ENCODE data around the gene HMBS.

HMBS gene

DNA sequence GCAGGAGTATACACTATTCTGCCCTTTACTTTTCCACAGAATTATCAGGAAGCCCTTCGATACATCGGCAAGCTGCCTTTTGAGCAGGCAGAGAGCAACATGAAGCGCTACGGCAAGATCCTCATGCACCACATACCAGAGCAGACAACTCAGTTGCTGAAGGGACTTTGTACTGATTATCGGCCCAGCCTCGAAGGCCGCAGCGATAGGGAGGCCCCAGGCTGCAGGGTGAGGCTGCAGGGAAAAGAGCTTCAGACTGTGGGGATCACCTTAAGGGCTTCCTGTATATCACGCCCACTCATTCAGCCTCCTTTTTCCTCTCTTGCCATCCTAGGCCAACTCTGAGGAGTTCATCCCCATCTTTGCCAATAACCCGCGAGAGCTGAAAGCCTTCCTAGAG is 6.8 kb upstream of the HMBS start:
- DNase-seq = no peak

DNA sequence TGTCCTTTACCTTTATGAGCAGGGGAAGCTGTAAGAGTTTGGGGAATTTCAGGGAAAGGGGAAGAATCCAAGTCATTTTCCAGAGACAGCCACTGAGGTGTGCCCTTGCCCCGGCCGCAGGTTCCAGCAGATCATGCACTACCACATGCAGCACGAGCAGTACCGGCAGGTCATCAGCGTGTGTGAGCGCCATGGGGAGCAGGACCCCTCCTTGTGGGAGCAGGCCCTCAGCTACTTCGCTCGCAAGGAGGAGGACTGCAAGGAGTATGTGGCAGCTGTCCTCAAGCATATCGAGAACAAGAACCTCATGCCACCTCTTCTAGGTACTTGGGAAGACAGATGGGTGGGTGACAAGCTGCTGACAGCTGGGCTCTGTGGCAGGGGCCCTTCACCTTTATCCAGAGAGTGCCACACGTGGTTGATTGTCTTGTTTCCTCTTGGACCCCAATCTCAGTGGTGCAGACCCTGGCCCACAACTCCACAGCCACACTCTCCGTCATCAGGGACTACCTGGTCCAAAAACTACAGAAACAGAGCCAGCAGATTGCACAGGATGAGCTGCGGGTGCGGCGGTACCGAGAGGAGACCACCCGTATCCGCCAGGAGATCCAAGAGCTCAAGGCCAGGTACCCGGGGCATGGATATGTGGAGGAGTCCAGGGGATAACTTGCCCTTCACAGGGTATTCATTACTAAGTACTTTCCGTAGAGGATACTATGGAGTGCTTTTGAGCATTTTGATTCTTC is 5.8 kb upstream of the HMBS start:
- no peak for DNase-seq

DNA sequence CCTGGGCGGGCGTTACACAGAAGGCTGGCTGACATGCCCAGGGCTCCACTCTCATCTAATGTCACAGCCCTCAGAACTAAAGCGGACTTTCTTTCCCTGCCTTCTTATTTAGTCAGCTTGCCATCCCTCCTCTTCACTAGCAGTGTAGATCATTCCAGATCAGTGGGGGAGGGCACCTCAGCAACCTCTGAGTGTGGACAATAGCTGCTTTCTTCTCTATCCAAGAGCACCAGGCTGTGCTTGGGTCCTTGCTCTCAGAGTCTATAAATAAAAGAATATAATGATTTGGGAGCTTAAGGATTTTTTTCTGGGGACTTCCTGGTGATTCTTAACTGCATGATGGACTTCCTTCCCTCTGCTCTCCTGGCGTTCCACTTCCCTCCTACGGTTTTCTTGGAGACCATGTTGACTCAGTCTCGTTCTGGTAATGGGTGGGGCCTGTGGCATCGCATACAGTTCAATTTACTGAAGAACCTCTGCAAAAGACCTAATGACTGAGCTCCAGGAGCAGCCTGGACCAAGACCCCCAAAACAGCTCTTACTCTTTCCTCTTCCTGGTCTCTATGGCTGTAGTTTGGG is 2.9 kb upstream of the HMBS start:
- no peak for DNase-seq

DNA sequence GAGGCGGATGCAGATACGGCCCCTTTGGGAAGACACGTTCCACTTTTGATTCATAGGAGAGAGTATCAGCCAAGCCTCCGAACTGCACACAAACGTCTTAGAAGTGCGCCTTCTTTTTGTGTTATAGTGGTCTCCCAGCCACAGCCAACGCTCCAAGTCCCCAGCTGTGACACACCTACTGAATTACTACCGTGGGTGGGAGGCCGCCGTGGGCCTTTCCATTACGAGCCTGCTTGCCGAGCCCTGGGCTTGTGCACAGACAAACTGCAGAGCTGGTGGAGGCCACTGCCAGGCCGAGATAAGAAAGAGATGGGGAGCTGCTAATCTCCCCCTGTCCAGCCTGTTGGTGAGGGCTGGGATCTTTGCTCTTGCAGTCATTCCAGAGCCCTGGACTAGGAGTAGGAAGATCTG is 761 bp downstream of the HMBS start:
- peak; percentile 79 for DNase-seq

DNA sequence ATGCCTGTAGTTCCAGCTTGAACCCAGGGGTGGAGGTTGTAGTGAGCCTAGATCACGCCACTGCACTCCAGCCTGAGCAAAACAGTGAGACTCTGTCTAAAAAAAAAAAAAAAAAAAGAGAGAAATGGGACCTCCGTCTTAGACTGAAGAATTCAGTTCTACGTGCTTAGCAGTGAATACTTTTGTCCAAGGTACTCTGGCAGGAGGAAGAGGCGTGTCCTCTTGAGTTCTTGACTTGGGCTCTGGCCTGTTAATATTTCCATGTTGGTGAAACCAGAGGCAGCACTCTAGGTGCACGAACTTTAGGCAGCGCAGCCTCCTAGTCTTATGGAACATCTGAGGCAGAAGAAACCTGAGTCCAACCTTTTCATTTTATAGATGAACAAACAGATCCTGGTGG is 2.4 kb downstream of the HMBS start:
- no peak for DNase-seq

DNA sequence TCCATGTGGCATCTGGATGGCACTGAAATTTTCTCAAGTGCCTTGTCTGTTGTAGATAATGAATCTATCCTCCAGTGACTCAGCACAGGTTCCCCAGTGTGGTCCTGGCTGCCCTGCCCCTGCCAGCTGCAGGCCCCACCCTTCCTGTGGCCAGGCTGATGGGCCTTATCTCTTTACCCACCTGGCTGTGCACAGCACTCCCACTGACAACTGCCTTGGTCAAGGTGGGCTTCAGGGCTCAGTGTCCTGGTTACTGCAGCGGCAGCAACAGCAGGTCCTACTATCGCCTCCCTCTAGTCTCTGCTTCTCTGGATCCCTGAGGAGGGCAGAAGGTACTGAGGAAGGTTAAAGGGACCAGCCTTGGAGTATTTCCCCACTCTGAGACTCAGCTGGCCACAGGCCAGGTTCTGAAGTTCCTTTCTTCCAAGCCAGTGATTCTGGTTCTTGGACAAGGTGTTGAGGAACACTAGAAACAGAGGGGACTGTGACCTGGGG is 3.1 kb downstream of the HMBS start:
- DNase-seq = no peak

DNA sequence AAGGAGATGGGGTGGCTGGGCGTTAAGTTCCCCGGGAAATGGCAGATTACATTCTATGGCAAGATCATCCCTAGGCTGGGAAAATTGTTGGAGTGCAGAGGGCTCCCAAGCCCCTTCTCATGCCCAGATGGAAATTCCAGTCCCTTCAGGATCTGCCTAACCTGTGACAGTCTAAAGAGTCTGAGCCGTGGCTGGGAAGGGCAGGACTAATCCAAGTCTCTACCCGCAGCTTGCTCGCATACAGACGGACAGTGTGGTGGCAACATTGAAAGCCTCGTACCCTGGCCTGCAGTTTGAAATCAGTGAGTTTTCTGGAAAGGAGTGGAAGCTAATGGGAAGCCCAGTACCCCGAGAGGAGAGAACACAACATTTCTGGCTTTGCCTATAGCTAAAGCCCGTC is 3.7 kb downstream of the HMBS start:
- DNase-seq = no peak

DNA sequence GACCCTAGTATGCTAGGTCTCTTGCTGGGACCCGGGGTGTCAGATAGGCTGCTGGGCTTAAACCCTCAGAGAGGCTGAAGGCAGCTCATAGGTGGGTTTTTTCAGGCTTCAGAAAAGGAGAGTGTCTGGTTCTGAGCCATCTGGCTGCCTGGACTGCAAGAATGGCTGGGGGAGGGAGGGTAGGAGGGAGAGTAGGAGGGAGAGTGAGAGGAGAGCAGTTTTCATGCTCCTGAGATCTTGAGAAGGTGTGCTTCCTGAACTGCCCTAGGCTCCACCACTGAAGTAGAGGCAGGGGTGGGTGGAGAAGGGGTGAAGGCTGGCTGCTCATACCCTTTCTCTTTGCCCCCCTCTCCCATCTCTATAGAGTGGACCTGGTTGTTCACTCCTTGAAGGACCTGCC is 4.6 kb downstream of the HMBS start:
- DNase-seq = no peak

DNA sequence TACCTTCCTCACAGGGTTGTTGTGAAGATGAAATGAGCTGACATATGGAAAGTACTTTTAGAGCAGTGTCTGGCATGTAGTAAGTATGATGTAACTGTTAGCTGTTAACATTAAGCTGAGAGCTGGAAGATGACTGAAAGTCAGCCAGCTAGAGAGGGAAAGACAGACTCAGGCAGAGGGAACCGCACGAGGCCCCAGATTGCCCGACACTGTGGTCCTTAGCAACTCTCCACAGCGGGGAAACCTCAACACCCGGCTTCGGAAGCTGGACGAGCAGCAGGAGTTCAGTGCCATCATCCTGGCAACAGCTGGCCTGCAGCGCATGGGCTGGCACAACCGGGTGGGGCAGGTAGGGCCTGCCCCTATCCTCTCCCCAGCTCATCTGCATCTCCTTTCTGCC is 6.5 kb downstream of the HMBS start:
- DNase-seq = no peak

DNA sequence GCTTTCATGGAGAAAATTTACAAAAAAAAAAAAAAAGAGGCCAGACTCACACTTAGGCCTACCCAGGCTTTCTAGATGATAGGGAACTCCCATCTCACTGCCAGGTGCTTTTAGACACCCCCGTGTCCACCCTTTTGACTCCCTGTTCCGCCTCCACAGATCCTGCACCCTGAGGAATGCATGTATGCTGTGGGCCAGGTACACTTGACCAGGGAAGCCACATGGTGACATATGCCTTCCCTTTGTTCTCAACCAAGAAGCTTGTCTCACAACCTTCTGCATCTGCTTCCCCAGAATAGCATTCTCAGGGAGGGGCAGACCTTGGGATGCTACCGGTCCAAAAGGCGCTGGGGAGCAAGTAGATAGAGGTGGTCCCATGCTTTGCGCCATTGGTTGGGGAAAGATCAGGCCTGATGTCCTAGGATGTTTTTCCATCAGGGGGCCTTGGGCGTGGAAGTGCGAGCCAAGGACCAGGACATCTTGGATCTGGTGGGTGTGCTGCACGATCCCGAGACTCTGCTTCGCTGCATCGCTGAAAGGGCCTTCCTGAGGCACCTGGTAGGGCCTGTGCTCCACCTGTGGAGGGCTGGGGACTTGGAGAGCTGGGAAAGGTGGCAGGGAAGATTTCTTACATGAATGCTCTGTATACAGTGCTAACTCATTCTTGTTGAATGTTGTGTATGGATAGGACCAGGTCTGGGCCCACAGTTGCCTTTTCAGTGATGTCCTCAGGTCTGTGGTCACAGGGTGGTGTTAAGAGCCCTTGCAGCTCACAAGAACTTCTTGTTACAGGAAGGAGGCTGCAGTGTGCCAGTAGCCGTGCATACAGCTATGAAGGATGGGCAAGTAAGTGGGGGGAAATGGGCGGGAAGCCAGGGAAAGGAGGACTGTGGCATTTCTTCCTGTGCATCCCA is 7.5 kb downstream of the HMBS start:
- DNase-seq = no peak

DNA sequence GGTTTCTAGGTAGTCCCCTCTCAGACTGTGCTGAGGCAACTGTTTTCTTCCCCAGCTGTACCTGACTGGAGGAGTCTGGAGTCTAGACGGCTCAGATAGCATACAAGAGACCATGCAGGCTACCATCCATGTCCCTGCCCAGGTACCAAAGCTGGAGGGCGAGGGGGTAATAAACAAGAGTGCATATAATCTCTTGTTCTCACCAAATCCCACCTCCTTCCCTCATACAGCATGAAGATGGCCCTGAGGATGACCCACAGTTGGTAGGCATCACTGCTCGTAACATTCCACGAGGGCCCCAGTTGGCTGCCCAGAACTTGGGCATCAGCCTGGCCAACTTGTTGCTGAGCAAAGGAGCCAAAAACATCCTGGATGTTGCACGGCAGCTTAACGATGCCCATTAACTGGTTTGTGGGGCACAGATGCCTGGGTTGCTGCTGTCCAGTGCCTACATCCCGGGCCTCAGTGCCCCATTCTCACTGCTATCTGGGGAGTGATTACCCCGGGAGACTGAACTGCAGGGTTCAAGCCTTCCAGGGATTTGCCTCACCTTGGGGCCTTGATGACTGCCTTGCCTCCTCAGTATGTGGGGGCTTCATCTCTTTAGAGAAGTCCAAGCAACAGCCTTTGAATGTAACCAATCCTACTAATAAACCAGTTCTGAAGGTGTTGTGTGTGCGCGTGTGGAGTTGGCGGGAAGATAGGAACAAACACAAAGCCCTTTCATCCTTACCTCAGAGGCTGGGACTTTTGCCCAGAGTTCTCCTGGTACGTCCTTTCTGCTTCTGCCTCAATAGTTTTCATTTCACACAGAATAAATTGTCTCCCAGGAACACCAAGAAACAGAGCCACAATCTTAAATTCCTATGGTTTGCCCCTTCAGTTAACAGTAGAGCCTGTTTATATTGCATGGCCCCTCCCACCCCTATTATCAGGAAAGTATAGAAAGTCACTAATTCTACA is 8.5 kb downstream of the HMBS start:
- DNase-seq = no peak

DNA sequence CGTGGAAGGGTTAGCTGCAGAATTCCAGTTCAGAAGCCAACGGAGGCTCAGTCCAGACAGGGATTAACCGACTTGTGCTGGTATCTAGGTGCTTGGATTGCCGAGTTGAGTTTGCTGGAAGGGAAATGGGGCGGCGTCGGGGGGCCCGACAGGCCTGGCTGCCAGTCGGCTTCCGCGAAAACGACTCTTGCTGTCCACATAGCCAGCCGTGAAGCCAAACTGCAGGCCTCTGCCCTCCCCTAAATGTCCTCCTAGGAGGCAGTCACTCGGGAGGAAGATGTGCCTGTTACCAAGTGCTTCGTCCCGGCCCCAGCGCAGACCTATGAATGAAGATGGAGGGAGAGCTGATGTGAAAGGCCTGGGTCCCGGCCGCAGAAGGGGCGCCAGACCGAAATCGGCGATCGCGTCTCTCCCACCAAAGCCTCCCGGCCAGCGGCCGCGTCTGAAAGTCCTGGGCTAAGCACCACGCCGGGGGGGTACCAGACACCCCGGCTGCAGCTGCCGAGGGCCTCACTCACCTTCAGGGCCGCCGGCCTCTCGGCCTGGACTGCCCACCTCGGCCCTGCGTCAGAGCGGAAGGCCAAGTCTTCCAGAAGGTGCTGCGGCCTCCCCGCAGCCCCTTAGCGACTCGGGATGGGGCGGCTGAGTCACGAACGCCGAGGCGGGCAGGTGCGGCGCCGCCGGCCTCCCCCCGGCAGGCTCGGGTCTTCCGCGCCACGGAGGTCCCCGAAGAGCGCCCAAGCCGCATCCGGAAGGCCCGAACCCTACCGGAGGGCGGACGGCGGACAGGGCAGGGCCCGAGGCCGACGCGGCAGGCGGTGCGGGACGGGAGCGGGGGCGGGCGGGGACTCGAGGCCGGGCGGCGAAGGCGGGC is 9.5 kb downstream of the HMBS start:
- peak; percentile 83 for DNase-seq

DNA sequence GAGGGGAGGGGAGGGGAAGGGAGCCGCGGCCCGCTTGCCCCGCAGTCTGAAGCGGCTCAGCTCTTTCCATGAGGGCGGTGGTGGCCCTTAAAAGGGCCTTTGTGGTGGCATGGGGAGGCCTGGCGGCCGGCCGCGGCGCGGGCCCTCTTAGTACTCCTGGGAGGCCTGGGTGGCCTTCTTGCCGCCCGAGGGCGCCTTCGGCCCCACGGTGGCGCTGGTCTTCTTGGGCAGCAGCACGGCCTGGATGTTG is 10.1 kb downstream of the HMBS start:
- DNase-seq = peak; percentile 89

DNA sequence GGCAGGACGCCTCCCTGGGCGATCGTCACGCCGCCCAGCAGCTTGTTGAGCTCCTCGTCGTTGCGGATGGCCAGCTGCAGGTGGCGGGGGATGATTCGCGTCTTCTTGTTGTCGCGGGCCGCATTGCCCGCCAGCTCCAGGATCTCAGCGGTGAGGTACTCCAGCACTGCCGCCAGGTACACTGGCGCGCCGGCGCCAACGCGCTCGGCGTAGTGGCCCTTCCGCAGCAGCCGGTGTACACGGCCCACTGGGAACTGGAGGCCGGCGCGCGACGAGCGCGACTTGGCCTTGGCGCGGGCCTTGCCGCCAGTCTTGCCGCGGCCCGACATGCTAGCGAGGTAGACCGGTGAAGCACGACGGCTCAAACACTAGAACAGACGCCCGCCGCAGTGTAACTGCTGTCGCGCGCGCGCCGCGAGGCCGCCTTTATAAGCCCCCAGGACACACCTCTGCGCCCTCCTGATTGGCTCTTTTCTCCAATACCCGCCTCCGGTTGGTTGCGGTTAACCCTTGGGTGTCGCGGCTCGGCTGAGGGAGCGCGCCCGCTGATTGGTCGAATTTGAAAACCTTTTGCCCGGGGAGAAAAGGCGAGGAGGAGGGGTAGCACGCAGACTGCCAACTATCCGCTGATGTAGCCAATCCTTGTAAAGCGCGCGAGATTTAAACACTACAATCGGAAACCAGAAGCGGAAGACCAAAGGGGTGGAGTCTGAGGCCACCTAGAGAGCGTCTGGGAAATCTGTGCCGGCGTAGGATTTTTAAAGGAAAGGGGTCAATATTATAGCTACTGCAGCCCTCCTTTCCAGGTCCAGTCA is 10.6 kb downstream of the HMBS start:
- peak; percentile 100 for DNase-seq

DNA sequence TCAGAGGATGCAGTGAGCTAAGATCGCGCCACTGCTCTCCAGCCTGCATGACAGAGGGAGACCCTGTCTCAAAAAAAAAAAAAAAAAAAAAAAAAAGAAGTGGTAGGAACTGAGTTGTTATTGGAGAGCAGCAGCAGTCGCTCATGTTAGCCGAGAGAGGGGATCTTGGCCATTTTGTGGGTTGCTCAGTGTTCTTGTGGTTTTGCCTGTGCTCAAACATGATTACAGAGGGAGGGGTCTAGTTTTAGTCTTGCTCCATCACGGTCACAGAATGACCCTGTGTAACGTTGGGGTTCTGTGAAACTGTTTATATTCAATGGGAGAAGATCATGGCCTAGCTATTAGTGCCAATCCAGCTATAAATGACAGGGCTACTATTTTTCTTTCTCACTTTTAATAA is 15.0 kb downstream of the HMBS start:
- DNase-seq = no peak

DNA sequence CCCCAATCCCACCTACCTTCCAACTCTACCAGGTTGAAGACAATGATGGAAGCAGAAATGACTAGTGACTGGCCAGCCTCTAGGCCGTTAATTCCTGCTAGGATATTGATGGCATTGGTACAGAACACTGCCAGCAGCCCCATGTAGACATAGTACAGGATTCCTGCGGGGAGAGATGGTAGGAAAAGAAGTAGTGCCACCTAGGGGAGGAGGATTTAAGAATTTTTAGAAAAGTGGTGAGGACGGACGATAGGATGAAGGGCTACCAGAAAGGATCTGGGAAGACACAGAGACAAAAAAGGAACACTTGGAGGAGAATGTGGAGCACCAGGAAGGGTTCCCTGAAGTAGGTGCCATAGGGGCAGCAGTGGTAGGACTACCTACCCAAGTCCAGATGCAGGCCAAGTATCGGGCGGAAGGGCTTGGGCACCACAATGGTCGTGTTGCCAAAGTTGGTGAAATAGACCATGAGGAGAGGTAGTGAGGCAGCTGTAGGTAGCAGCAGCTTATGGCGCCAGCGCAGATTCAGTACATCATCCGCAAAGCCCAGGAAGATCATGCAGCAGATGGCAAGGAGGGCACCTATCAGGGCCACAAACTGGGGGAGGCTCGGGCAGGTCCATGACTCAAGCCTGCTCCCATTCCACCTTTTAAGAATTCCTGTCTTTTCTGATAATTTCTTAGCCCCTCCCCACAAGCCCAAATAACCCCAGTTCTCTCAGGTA is 15.7 kb downstream of the HMBS start:
- no peak for DNase-seq

DNA sequence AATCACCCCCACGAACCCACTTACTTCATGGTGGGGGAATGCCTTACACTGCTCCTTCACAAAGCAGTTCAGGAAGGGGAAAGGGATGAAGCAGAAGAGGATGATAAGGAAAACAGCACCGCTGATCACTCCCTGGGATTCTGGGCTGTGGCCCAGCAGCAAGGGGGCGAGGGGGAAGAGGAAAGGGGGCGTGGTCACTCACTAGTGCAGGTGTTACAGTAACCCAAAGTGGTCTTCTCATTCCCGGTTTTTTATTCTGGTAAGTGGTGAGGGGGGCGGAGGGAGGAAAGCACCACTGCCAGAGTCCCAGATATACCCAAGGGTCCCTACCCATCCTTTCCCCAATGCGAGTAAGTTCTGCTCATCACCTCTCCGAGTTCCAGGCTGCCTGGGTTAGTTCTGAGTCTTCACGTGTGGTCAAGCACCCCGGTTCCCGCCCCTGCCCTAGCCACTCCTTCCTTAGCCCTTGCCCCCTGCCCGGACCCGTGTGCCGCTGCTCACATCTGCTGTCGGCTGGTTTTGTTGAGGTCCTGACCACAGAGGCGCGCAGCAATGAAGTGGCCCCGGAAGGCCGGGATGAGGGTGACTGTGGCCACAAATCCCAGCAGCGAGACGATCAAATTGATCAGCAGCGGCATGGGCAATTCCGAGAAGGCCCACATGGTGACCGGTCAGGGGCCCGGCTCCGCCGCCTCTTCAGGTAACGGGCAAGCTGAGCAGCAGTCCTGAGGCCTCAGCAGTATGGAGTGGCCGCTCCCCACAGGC is 16.5 kb downstream of the HMBS start:
- no peak for DNase-seq

DNA sequence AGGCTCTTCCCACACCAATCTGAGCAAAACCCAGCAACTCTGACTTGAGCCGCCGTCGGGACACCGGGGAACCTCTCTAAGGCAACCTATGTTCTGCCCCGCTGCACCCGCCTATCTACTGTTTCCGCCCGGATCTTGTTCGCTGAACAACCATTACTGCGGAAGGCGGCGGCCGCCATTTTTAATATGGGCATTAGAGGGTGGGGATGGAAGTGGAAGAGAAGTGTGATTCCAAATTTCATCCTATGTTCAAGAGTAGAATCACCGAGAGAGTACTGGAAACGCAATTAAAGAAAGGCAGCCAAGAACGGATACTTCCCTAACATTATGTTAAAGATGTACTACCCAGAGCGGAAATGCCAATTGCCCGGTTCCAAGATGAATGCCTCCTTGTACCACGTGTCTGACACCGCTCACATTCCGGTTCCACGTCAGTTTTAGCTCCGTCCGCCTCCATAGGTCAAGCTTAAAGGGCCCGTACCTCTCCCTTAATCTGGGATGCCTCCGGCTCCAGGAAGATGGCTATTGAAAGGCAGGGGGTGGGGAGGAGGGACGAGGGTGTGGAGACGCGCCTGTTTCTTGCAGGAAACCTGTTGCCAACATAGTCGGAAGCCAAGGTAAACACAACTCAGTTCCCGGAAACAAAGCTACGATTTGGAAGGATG is 17.2 kb downstream of the HMBS start, which contains the start of gene DPAGT1:
Gene DPAGT1, minus strand, starts transcription at position 95 of the 665 bp plus-strand sequence. CDS start 198 bp downstream, outside the sequence.
- DNase-seq = peak; percentile 94

All from activated effector memory CD4-positive, alpha-beta T cell treated with anti-CD3 and anti-CD28 coated beads, Interleukin-2, amount 50 U/mL, for 16 hours (primary cell).